Measurements from ENCODE around the gene BIVM. TPM values are rescaled to one million over a fixed set of nuclear protein-coding genes. Genes with fewer than 3 reads are reported as not detected.

The BIVM gene
- polyA plus RNA-seq, 1 donor (not counting 4 experiments of a cell fraction or from before 2014, with no cell fraction given), result 20.7 TPM

DNA sequence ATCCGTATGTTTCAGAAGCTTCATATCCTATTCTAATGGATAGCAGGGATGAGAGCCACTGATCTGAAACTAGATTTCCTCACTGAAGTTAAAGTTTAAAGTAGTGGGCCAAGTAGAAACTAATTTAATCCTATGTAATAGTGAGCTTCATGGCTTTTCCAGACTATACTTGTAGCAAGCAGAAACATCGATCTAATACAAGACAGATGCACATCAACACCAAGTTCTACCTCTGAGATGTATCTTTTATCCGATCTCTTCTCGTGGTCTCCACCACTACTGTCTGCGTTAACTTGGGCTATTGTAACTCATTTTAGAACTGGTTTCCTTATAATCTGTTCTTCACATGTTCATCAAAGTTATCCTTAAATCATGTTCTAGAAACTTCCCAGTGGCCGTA, 50.0 kb downstream of the BIVM start:
- H2AFZ ChIP-seq (ENCODE audit: control insufficient read depth, low read length), result no peak overlapping the region
- no peaks in the 10 kb centered on the region for H3K9me3 ChIP-seq (ENCODE audit: control insufficient read depth, low read depth, low read length)
- DNase-seq (ENCODE audit: low read depth, low spot score), result no peak
- H3K36me3 ChIP-seq (ENCODE audit: control insufficient read depth in 2 of 2, extremely low read depth in 1 of 2, insufficient read depth in 2 of 2, low read length in 2 of 2), result peaks cover 5 to 10% of the 10 kb centered on the region in 2 experiments
- no peak overlapping the region for H3K27ac ChIP-seq (ENCODE audit: control insufficient read depth, insufficient read depth, low read length)
- H3K27me3 ChIP-seq (ENCODE audit: control insufficient read depth, extremely low read depth, insufficient read depth, low read length), result no peaks in the 10 kb centered on the region
- no peak for FAIRE-seq
- no peak overlapping the region for H3K4me2 ChIP-seq (ENCODE audit: control insufficient read depth, extremely low read depth, insufficient read depth, low read depth, low read length)
- TF ChIP-seq EZH2 (IDR thresholded peaks at IDR 0.05; ENCODE audit: low read length), result no peak
- TF ChIP-seq CTCF (optimal IDR thresholded peaks at IDR 0.05 in 1 of 3, IDR thresholded peaks at IDR 0.05 in 1 of 3, conservative IDR thresholded peaks at IDR 0.05 in 1 of 3; ENCODE audit: extremely low read depth in 1 of 3, insufficient read depth in 2 of 3, low read length in 3 of 3), result no peak
- no peak overlapping the region for H3K4me3 ChIP-seq (ENCODE audit: control insufficient read depth in 2 of 3, extremely low read depth in 1 of 3, insufficient read depth in 2 of 3, low read depth in 1 of 3, low read length in 3 of 3)
- no peaks in the 10 kb centered on the region for H3K9me1 ChIP-seq (ENCODE audit: control insufficient read depth, extremely low read depth, insufficient read depth, low read length)
- H3K4me1 ChIP-seq (ENCODE audit: control insufficient read depth, extremely low read depth, insufficient read depth, low read length), result peaks cover 11% of the 10 kb centered on the region
- no peaks in the 10 kb centered on the region for H4K20me1 ChIP-seq (ENCODE audit: control insufficient read depth, extremely low read depth, insufficient read depth, low read length)
- peaks cover 43% of the 10 kb centered on the region for H3K79me2 ChIP-seq (ENCODE audit: control insufficient read depth, insufficient read depth, low read length)
- H3K9ac ChIP-seq (ENCODE audit: control insufficient read depth, extremely low read depth, insufficient read depth, low read length), result no peak overlapping the region
- dilution Hi-C loops (cut with MboI; ENCODE audit: extremely low pct_ligation_motif_present, low sequenced_read_pairs), result no loop called here

DNA sequence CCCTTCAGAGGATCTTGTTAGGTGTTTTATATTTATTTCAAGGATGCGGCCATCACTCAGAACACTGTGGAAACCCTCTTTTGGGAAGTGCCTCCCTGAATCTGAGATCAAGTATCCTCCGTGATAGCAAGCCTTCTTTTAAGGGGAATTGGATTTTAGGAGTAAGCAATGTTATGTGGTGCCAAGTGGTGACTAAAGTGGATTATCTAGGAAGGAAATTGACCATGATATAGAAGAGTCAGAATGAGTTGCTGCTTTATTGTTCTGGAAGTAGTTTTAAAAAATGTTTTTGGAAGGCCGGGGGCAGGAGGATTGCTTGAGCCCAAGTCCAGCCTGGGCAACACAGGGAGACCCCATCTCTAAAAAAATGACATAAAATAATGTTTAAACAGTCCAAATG, 53.6 kb downstream of the BIVM start:
- H3K27me3 ChIP-seq (ENCODE audit: control insufficient read depth, extremely low read depth, insufficient read depth, low read length), result no peaks in the 10 kb centered on the region
- peaks cover 5% of the 10 kb centered on the region for H3K4me1 ChIP-seq (ENCODE audit: control insufficient read depth, extremely low read depth, insufficient read depth, low read length)
- dilution Hi-C loops (cut with MboI; ENCODE audit: extremely low pct_ligation_motif_present, low sequenced_read_pairs), result no loop called here
- no peak overlapping the region for H3K4me2 ChIP-seq (ENCODE audit: control insufficient read depth, extremely low read depth, insufficient read depth, low read depth, low read length)
- H4K20me1 ChIP-seq (ENCODE audit: control insufficient read depth, extremely low read depth, insufficient read depth, low read length), result no peaks in the 10 kb centered on the region
- H3K4me3 ChIP-seq (ENCODE audit: control insufficient read depth in 2 of 3, extremely low read depth in 1 of 3, insufficient read depth in 2 of 3, low read depth in 1 of 3, low read length in 3 of 3), result no peak overlapping the region
- no peak overlapping the region for H2AFZ ChIP-seq (ENCODE audit: control insufficient read depth, low read length)
- H3K27ac ChIP-seq (ENCODE audit: control insufficient read depth, insufficient read depth, low read length), result no peak overlapping the region
- H3K9me1 ChIP-seq (ENCODE audit: control insufficient read depth, extremely low read depth, insufficient read depth, low read length), result no peaks in the 10 kb centered on the region
- FAIRE-seq, result no peak
- H3K9ac ChIP-seq (ENCODE audit: control insufficient read depth, extremely low read depth, insufficient read depth, low read length), result no peak overlapping the region
- no peaks in the 10 kb centered on the region for H3K9me3 ChIP-seq (ENCODE audit: control insufficient read depth, low read depth, low read length)
- DNase-seq (ENCODE audit: low read depth, low spot score), result no peak
- peaks cover 11 to 27% of the 10 kb centered on the region in 2 experiments for H3K36me3 ChIP-seq (ENCODE audit: control insufficient read depth in 2 of 2, extremely low read depth in 1 of 2, insufficient read depth in 2 of 2, low read length in 2 of 2)
- no peak for TF ChIP-seq CTCF (optimal IDR thresholded peaks at IDR 0.05 in 1 of 3, IDR thresholded peaks at IDR 0.05 in 1 of 3, conservative IDR thresholded peaks at IDR 0.05 in 1 of 3; ENCODE audit: extremely low read depth in 1 of 3, insufficient read depth in 2 of 3, low read length in 3 of 3)
- TF ChIP-seq EZH2 (IDR thresholded peaks at IDR 0.05; ENCODE audit: low read length), result no peak
- H3K79me2 ChIP-seq (ENCODE audit: control insufficient read depth, insufficient read depth, low read length), result peaks cover 32% of the 10 kb centered on the region
